ENCODE results near the gene KRTAP24-1.

Gene KRTAP24-1

GRCh38 chr21:30240661-30241060 lies 42.1 kb downstream of the KRTAP24-1 start:
- in situ Hi-C loops (cut with MboI; ENCODE audit: low pct_unique_long_range_greater_than_20kb, low sequenced_read_pairs), result no loop called here
- DNase-seq, result no peak

- in situ Hi-C loops (cut with MboI; ENCODE audit: low pct_unique_long_range_greater_than_20kb, low sequenced_read_pairs), result no loop called here
These were observed 44.6 kb downstream of the KRTAP24-1 start for GRCh38 chr21:30238168-30238567.

GRCh38 chr21:30234643-30235042 lies 48.1 kb downstream of the KRTAP24-1 start:
- in situ Hi-C loops (cut with MboI; ENCODE audit: low pct_unique_long_range_greater_than_20kb, low sequenced_read_pairs), result no loop called here
- DNase-seq, result no peak

More at GRCh38 chr21:30238168-30238567, 44.6 kb downstream of the KRTAP24-1 start:
- no peak for DNase-seq

GRCh38 chr21:30234050-30234449 lies 48.7 kb downstream of the KRTAP24-1 start:
- DNase-seq, result no peak
- in situ Hi-C loops (cut with MboI; ENCODE audit: low pct_unique_long_range_greater_than_20kb, low sequenced_read_pairs), result no loop called here

- DNase-seq, result no peak
- in situ Hi-C loops (cut with MboI; ENCODE audit: low pct_unique_long_range_greater_than_20kb, low sequenced_read_pairs), result no loop called here
These were observed 49.3 kb downstream of the KRTAP24-1 start for GRCh38 chr21:30233228-30234020.

- no peak for DNase-seq
- in situ Hi-C loops (cut with MboI; ENCODE audit: low pct_unique_long_range_greater_than_20kb, low sequenced_read_pairs), result no loop called here
These were observed 50.7 kb downstream of the KRTAP24-1 start for GRCh38 chr21:30232011-30232410.

Measured in KBM-7 (cell line).